Measurements from ENCODE around the gene TBC1D10B.

DNA sequence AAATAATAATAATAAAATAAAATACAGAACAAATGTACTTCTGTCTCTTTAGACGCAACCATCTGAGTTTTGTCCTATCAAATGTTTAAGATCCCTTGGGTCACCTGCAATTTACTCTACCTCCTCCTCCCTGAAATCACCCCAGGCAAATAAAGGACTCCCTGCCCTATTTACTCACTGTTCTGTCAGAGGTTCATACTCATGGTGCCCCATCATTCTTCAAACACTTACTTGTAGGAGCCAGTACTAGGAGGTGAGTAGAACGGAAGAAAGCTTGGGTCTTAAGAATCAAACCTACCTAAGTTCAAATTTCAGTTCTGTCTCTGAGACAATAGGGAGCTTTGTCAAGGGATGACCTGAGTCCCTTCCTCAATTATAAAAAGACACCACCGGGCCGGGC is 3.8 kb downstream of the TBC1D10B start:
- TF ChIP-seq, protein P1, sequence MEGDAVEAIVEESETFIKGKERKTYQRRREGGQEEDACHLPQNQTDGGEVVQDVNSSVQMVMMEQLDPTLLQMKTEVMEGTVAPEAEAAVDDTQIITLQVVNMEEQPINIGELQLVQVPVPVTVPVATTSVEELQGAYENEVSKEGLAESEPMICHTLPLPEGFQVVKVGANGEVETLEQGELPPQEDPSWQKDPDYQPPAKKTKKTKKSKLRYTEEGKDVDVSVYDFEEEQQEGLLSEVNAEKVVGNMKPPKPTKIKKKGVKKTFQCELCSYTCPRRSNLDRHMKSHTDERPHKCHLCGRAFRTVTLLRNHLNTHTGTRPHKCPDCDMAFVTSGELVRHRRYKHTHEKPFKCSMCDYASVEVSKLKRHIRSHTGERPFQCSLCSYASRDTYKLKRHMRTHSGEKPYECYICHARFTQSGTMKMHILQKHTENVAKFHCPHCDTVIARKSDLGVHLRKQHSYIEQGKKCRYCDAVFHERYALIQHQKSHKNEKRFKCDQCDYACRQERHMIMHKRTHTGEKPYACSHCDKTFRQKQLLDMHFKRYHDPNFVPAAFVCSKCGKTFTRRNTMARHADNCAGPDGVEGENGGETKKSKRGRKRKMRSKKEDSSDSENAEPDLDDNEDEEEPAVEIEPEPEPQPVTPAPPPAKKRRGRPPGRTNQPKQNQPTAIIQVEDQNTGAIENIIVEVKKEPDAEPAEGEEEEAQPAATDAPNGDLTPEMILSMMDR (IDR thresholded peaks at IDR 0.05; ENCODE audit: poor library complexity): no peak
- TF ChIP-seq EZH2 (IDR thresholded peaks at IDR 0.05; ENCODE audit: borderline replicate concordance): no peak

Measured in hepatocyte (in vitro differentiated cells).